ENCODE measurements around the gene KCNJ9. TPM values are rescaled to one million over a fixed set of nuclear protein-coding genes. Genes with fewer than 3 reads are reported as not detected.
A peak's percentile ranks its signal among the peaks of the same experiment; 100 is the strongest.

The KCNJ9 gene
- total RNA-seq, 1 donor, result not detected

DNA sequence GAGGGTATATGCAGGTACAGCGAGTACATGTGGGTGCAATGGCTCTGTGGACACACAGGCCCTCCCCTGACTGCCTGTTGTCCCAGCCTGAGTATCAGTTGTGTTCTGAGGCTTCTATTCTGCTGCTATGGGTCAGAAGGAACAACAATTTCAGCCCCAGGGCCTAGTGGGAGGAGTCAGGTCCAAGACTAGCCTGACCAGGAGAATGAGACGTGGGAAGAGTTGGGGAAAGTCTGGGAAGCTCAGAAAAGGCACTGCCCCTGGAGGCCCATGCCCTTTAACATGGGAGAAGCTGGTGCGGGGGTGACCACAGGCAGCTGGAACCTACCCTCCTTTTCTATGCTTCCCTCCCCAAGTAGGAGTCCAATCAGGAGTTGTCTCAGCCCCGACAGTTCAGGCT, 9.4 kb downstream of the KCNJ9 start:
- H4K20me1 ChIP-seq (ENCODE audit: insufficient read depth, low read length), result no peaks in the 10 kb centered on the region
- no peaks in the 10 kb centered on the region for H3K9me3 ChIP-seq (ENCODE audit: low read depth, low read length)
- peaks cover 2% of the 10 kb centered on the region for H3K27me3 ChIP-seq (ENCODE audit: insufficient read depth, low read length)
- no peaks in the 10 kb centered on the region for H3K36me3 ChIP-seq (ENCODE audit: insufficient read depth, low read length)
- H3K4me1 ChIP-seq (ENCODE audit: insufficient read depth, low read length), result no peaks in the 10 kb centered on the region
- peak; percentile 62 for DNase-seq (ENCODE audit: insufficient read length, low spot score, missing footprints)
- H3K27ac ChIP-seq (ENCODE audit: low read depth, low read length), result no peak overlapping the region
- no peaks in the 10 kb centered on the region for H3K79me2 ChIP-seq (ENCODE audit: insufficient read depth, low read length)
- H3K4me3 ChIP-seq (ENCODE audit: insufficient read depth, low read length), result no peak overlapping the region
- no peak overlapping the region for H3K4me2 ChIP-seq (ENCODE audit: insufficient read depth, low read length)
- H2AFZ ChIP-seq (ENCODE audit: low read length), result no peak overlapping the region
- TF ChIP-seq, protein P1, sequence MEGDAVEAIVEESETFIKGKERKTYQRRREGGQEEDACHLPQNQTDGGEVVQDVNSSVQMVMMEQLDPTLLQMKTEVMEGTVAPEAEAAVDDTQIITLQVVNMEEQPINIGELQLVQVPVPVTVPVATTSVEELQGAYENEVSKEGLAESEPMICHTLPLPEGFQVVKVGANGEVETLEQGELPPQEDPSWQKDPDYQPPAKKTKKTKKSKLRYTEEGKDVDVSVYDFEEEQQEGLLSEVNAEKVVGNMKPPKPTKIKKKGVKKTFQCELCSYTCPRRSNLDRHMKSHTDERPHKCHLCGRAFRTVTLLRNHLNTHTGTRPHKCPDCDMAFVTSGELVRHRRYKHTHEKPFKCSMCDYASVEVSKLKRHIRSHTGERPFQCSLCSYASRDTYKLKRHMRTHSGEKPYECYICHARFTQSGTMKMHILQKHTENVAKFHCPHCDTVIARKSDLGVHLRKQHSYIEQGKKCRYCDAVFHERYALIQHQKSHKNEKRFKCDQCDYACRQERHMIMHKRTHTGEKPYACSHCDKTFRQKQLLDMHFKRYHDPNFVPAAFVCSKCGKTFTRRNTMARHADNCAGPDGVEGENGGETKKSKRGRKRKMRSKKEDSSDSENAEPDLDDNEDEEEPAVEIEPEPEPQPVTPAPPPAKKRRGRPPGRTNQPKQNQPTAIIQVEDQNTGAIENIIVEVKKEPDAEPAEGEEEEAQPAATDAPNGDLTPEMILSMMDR (IDR thresholded peaks at IDR 0.05; ENCODE audit: extremely low read depth, low read depth, low read length), result no peak

DNA sequence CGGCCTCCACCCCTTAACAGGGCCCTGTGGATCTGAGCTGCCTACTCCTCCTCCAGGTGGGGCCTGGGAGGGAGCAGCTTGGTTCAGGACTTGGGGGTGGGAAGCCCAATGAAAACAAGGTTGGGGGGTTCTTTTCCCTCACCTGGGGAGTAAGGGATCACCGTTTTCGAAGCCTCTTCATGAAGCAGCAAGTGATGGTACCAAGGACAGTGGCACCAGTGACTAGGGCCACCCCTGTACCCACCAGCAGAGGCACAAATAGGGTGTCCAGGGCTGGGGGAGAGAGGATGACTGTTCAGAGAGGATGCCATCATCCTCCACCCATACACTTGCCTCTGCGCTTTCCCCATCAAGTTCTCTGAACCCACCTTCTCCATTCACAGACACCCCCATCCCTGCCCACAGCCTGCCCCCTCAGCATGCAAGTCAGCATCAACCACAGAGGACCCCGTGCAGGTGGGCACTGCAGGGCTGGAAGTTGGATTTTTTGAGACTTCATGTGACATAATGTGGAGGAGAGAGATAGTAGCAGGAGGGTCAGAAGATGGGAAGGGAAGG, 10.4 kb downstream of the KCNJ9 start:
- no peaks in the 10 kb centered on the region for H4K20me1 ChIP-seq (ENCODE audit: insufficient read depth, low read length)
- H3K9me3 ChIP-seq (ENCODE audit: low read depth, low read length), result no peaks in the 10 kb centered on the region
- no peaks in the 10 kb centered on the region for H3K4me1 ChIP-seq (ENCODE audit: insufficient read depth, low read length)
- H3K79me2 ChIP-seq (ENCODE audit: insufficient read depth, low read length), result no peaks in the 10 kb centered on the region
- peak; percentile 25 for DNase-seq (ENCODE audit: insufficient read length, low spot score, missing footprints)
- H3K4me3 ChIP-seq (ENCODE audit: insufficient read depth, low read length), result no peak overlapping the region
- no peaks in the 10 kb centered on the region for H3K27me3 ChIP-seq (ENCODE audit: insufficient read depth, low read length)
- H2AFZ ChIP-seq (ENCODE audit: low read length), result no peak overlapping the region
- H3K4me2 ChIP-seq (ENCODE audit: insufficient read depth, low read length), result no peak overlapping the region
- no peaks in the 10 kb centered on the region for H3K36me3 ChIP-seq (ENCODE audit: insufficient read depth, low read length)
- no peak overlapping the region for H3K27ac ChIP-seq (ENCODE audit: low read depth, low read length)
- TF ChIP-seq, protein P1 (IDR thresholded peaks at IDR 0.05; ENCODE audit: extremely low read depth, low read depth, low read length), result no peak

DNA sequence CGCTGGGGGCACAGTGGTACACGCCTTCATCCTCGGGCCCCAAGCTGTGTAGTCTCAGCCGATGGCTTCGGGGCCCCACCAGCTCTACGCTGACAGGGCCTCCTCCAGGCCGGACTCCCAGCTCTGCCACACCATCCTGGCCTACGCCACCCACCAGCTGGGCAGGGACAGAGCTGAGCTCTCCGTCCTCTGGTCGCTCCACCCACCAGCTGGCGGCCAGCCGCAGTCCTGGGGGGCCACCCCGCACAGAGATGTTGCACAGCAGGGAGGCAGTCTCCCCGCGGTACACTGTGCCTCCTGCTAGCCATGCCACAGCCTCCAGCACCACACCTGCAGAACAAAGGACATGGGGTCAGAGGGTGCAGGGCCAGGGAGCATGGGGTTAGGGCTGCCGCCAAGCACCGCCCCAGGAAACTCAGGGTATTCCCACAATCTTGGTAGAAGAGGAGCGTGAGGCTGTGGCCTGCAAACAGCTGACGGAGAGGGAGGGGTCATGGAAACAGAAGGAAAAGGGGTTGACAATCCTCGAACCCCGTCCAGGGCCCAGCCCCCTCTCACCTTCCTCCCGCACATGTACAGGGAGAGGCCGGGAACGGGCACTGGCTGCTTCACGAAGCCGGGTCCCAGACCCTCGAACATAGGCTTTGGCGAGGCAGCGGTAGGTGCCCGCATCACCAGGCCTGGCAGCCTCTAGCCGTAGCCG, 11.2 kb downstream of the KCNJ9 start:
- Histone ChIP-seq H3K79me2 (ENCODE audit: insufficient read depth, low read length) (no peaks in the 10 kb centered on the region), H3K36me3 (ENCODE audit: insufficient read depth, low read length) (no peaks in the 10 kb centered on the region), H3K4me2 (ENCODE audit: insufficient read depth, low read length) (no peak overlapping the region), H3K27me3 (ENCODE audit: insufficient read depth, low read length) (no peaks in the 10 kb centered on the region), H3K27ac (ENCODE audit: low read depth, low read length) (no peak overlapping the region), H2AFZ (ENCODE audit: low read length) (no peak overlapping the region), H3K4me3 (ENCODE audit: insufficient read depth, low read length) (no peak overlapping the region), H3K9me3 (ENCODE audit: low read depth, low read length) (no peaks in the 10 kb centered on the region), H3K4me1 (ENCODE audit: insufficient read depth, low read length) (peaks cover 2% of the 10 kb centered on the region), H4K20me1 (ENCODE audit: insufficient read depth, low read length) (no peaks in the 10 kb centered on the region)
- TF ChIP-seq, protein P1 (IDR thresholded peaks at IDR 0.05; ENCODE audit: extremely low read depth, low read depth, low read length), result no peak
- peak; percentile 72 for DNase-seq (ENCODE audit: insufficient read length, low spot score, missing footprints)

DNA sequence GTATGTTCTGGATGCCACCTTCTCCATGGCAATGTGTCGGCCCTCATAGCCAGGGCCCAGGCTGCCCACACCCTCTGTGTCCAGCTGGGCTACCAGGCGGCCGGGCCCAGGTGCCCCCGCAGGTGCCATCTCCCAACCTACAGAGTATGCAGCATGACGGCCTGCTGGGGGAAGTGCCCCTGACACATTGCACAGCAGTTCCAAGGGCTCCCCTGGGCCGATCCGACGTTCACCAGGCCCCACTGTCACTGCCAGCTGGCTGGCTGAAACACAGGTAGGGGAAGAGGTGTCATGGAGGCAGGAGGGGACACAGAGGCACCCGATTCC, 11.7 kb downstream of the KCNJ9 start:
- no peaks in the 10 kb centered on the region for H3K36me3 ChIP-seq (ENCODE audit: insufficient read depth, low read length)
- TF ChIP-seq, protein P1 (IDR thresholded peaks at IDR 0.05; ENCODE audit: extremely low read depth, low read depth, low read length), result no peak

More for the DNA sequence above, 11.7 kb downstream of the KCNJ9 start:
- H2AFZ ChIP-seq (ENCODE audit: low read length), result no peak overlapping the region
- H3K4me3 ChIP-seq (ENCODE audit: insufficient read depth, low read length), result no peak overlapping the region
- no peak overlapping the region for H3K4me2 ChIP-seq (ENCODE audit: insufficient read depth, low read length)
- H3K9me3 ChIP-seq (ENCODE audit: low read depth, low read length), result no peaks in the 10 kb centered on the region
- no peaks in the 10 kb centered on the region for H3K79me2 ChIP-seq (ENCODE audit: insufficient read depth, low read length)
- H3K27ac ChIP-seq (ENCODE audit: low read depth, low read length), result no peak overlapping the region
- DNase-seq (ENCODE audit: insufficient read length, low spot score, missing footprints), result no peak
- H3K4me1 ChIP-seq (ENCODE audit: insufficient read depth, low read length), result peaks cover 7% of the 10 kb centered on the region
- H4K20me1 ChIP-seq (ENCODE audit: insufficient read depth, low read length), result no peaks in the 10 kb centered on the region
- H3K27me3 ChIP-seq (ENCODE audit: insufficient read depth, low read length), result no peaks in the 10 kb centered on the region

All from osteoblast (primary cell).